ENCODE measurements around the gene DGKH. TPM values are rescaled to one million over a fixed set of nuclear protein-coding genes. Genes with fewer than 3 reads are reported as not detected.

The DGKH gene
- total RNA-seq, 1 donor from 2014 or later = 16.0 TPM

- Histone ChIP-seq H3K9me3 (no peaks in the 10 kb centered on the region), H3K4me1 (no peaks in the 10 kb centered on the region), H3K36me3 (no peaks in the 10 kb centered on the region), H3K27ac (no peak overlapping the region), H3K27me3 (no peaks in the 10 kb centered on the region), H3K4me3 (no peak overlapping the region)
- intact Hi-C loops (cut with DNase I) = no loop called here
- TF ChIP-seq CTCF (IDR thresholded peaks at IDR 0.05) = no peak
- no peak for DNase-seq (ENCODE audit: low spot score in 2 of 2)
These were observed 230.6 kb downstream of the DGKH start for GRCh38 chr13:42279080-42279479.

GRCh38 chr13:42279986-42280385, 231.5 kb downstream of the DGKH start:
- Histone ChIP-seq H3K36me3 (no peaks in the 10 kb centered on the region), H3K4me3 (no peak overlapping the region), H3K27ac (no peak overlapping the region), H3K9me3 (no peaks in the 10 kb centered on the region), H3K4me1 (no peaks in the 10 kb centered on the region), H3K27me3 (no peaks in the 10 kb centered on the region)
- no peak for DNase-seq (ENCODE audit: low spot score in 2 of 2)
- intact Hi-C loops (cut with DNase I) = no loop called here
- no peak for TF ChIP-seq CTCF (IDR thresholded peaks at IDR 0.05)

GRCh38 chr13:42280537-42280936, 232.1 kb downstream of the DGKH start:
- TF ChIP-seq CTCF (IDR thresholded peaks at IDR 0.05) = no peak
- Histone ChIP-seq H3K9me3 (no peaks in the 10 kb centered on the region), H3K27me3 (no peaks in the 10 kb centered on the region), H3K36me3 (no peaks in the 10 kb centered on the region), H3K27ac (no peak overlapping the region), H3K4me1 (no peaks in the 10 kb centered on the region), H3K4me3 (no peak overlapping the region)
- intact Hi-C loops (cut with DNase I) = no loop called here
- DNase-seq (ENCODE audit: low spot score in 2 of 2) = no peak

GRCh38 chr13:42283574-42283973, 235.1 kb downstream of the DGKH start:
- intact Hi-C loops (cut with DNase I) = no loop called here
- no peak for DNase-seq (ENCODE audit: low spot score in 2 of 2)
- Histone ChIP-seq H3K4me1 (no peaks in the 10 kb centered on the region), H3K4me3 (no peak overlapping the region), H3K36me3 (peaks cover 5 to 22% of the 10 kb centered on the region in 2 donors), H3K27ac (no peak overlapping the region), H3K9me3 (no peaks in the 10 kb centered on the region), H3K27me3 (no peaks in the 10 kb centered on the region)
- TF ChIP-seq CTCF (IDR thresholded peaks at IDR 0.05) = no peak

- Histone ChIP-seq H3K9me3 (no peaks in the 10 kb centered on the region), H3K4me1 (no peaks in the 10 kb centered on the region), H3K27me3 (no peaks in the 10 kb centered on the region), H3K36me3 (peaks cover 5 to 27% of the 10 kb centered on the region in 2 donors), H3K4me3 (no peak overlapping the region), H3K27ac (no peak overlapping the region)
- intact Hi-C loops (cut with DNase I) = no loop called here
- no peak for TF ChIP-seq CTCF (IDR thresholded peaks at IDR 0.05)
- DNase-seq (ENCODE audit: low spot score in 2 of 2) = no peak
These were observed 235.6 kb downstream of the DGKH start for GRCh38 chr13:42284068-42284467.

Other genes starting within 250 kb of the DGKH start
- gene VWA8, start 87.5 kb upstream of the DGKH start, total RNA-seq = 10.4 TPM
- gene AKAP11, start 223.5 kb downstream of the DGKH start, total RNA-seq = 13.0 TPM

All from ascending aorta (tissue), 2 donors.